Breast epithelium (tissue), 3 donors: ENCODE results near the gene HLA-DMB.

Experiments used
- POLR2A ChIP-seq: fragments of 450-650 bp; IDR thresholded peaks from one replicate; pipeline ENCODE4 v1.6.1; 2016; ENCODE audit warnings: antibody characterized with exemption, mild to moderate bottlenecking, moderate library complexity
- TF ChIP-seq, protein P1 (sequence below), 3 donors: fragments of 450-650 bp; IDR thresholded peaks; one replicate each; pipeline ENCODE4 v1.5.1; 2016 to 2017; ENCODE audit warnings: antibody characterized with exemption in 3 of 3, mild to moderate bottlenecking in 3 of 3, moderate library complexity in 3 of 3

DNA sequence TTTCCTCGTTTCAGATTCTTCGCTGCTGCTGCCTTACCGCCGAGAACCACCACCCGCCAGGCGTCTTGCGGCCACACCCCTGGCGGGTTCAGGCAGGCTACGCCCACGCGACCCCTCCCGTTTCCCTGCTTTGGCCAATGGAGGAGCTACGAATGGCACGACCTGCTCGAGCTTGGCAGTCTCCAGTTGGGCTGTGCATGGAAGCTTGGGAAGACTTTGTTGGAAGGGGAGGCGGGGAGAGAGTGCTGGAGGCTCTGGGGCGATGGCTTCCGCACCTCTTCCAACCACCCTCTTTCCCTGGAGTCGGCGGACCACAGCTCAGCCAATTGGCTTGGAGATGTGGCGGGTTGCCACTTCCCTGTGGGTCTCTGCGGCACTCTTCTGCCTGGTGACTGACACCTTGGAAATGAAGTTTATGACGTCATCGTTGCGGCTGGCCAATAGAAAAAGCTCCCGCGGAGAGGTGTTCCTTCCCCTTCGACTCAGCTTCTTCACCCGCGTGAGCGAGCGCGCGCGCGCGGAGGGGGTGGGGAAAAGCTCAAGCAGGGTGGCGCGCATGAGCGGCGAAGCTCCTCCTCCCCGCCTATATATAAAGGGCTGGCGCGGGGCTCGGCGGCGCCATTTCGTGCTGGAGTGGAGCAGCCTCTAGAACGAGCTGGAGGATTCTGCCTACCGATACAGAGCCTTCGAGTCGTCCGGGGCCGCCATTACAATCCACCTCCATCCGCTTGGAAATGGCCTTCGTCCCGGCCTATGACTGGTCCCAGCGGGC, 30.9 kb upstream of the HLA-DMB start:
- TF ChIP-seq, protein P1, sequence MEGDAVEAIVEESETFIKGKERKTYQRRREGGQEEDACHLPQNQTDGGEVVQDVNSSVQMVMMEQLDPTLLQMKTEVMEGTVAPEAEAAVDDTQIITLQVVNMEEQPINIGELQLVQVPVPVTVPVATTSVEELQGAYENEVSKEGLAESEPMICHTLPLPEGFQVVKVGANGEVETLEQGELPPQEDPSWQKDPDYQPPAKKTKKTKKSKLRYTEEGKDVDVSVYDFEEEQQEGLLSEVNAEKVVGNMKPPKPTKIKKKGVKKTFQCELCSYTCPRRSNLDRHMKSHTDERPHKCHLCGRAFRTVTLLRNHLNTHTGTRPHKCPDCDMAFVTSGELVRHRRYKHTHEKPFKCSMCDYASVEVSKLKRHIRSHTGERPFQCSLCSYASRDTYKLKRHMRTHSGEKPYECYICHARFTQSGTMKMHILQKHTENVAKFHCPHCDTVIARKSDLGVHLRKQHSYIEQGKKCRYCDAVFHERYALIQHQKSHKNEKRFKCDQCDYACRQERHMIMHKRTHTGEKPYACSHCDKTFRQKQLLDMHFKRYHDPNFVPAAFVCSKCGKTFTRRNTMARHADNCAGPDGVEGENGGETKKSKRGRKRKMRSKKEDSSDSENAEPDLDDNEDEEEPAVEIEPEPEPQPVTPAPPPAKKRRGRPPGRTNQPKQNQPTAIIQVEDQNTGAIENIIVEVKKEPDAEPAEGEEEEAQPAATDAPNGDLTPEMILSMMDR (IDR thresholded peaks at IDR 0.05), result peak in 1 of 3 donors; percentile 35
- peak; percentile 99 for TF ChIP-seq POLR2A
